ENCODE results near the gene PCNX1.

PCNX1 gene

DNA sequence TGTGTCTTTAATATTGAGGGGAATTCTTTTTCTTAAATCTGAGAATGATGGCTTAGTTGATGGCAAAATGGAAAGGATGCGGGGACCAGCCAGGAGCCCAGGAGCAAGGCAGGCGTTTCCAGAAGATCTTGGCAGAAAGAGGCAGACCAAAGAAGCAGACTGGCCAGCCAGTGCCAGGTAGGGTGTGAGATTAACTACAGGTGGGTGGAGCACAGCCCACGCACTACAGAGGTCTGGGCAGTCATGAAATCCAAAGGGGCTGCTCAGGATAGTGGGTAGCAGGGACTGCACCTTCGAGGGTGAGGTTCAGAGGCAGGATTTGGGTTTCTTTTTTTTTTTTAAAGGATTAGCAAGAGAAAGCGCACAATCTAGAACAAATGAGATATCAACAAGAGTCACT is 17.7 kb upstream of the PCNX1 start:
- no peaks in the 10 kb centered on the region for H3K36me3 ChIP-seq (ENCODE audit: insufficient read depth, low read length)
- H3K79me2 ChIP-seq (ENCODE audit: control insufficient read depth, insufficient read depth, low read length, unreplicated experiment), result no peaks in the 10 kb centered on the region
- no peaks in the 10 kb centered on the region for H3K27me3 ChIP-seq (ENCODE audit: insufficient read depth, low read length)
- H2AFZ ChIP-seq (ENCODE audit: low read length, unreplicated experiment), result no peak overlapping the region
- H3K4me1 ChIP-seq (ENCODE audit: control insufficient read depth, insufficient read depth, low read length, unreplicated experiment), result peaks cover 49% of the 10 kb centered on the region
- H3K4me3 ChIP-seq (ENCODE audit: low read depth, low read length), result no peak overlapping the region
- H3K27ac ChIP-seq (ENCODE audit: low read depth, low read length), result peak overlapping the region; percentile 93

DNA sequence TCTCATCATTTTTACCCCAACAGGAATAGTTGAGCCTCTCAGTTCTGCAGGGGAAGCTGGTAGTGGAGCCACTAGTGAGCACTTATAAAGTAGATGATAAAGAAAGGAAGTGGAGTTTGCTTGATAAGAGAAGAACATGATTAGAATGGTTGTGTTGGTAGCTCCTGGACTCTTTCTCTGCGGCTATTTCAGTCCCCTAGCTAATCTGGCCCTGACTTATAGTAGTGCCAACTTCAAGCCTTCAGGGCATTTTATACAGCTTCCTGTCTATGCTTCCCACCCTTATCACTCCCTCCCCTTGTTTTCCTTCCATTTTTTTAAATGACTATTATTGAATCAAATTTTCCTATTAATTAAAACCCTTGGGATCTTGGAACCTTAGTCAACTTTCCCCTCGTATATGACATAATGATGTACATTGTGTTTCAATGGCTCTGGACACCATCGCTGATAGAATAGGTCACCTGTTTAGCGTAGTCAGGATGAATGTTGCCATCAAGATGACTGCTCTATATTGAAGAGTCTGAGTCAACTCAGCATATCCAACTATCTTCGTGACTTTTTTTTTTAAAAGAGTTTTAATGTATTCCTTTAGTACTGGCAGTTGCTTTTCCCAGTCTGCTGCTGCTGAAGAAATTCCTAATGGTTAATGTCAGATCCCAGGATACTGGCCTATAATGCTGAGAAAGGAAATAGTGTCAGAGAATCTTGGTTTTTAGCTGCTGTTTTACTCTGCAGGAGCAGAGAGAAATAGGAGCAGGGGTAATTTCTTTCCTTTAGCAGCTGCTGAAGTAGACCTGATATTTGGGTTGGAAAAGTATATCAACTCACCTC is 16.2 kb upstream of the PCNX1 start:
- Histone ChIP-seq H3K27me3 (ENCODE audit: insufficient read depth, low read length) (no peaks in the 10 kb centered on the region), H3K36me3 (ENCODE audit: insufficient read depth, low read length) (no peaks in the 10 kb centered on the region), H3K4me1 (ENCODE audit: control insufficient read depth, insufficient read depth, low read length, unreplicated experiment) (peaks cover 35% of the 10 kb centered on the region), H2AFZ (ENCODE audit: low read length, unreplicated experiment) (no peak overlapping the region), H3K4me3 (ENCODE audit: low read depth, low read length) (no peak overlapping the region), H3K79me2 (ENCODE audit: control insufficient read depth, insufficient read depth, low read length, unreplicated experiment) (no peaks in the 10 kb centered on the region), H3K27ac (ENCODE audit: low read depth, low read length) (no peak overlapping the region)

DNA sequence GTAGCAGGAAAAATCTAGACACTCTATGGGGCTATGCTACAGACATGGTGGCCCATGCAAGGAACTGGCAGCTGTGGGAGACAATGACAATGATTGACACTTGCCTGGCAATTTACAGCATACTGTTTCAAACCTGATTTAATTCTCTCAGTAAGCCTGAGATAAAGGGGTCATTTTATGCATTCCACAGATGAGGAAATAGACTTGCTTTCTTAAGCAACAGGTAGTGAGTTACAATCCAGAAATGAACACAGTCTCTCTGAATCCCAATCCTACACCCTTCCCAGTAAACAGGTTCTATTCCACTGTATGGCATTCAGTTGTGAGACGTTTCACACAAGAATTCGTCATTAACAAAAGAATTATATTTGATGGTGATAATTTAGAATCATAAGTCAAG is 15.5 kb upstream of the PCNX1 start:
- H3K4me1 ChIP-seq (ENCODE audit: control insufficient read depth, insufficient read depth, low read length, unreplicated experiment), result peaks cover 28% of the 10 kb centered on the region
- H3K27me3 ChIP-seq (ENCODE audit: insufficient read depth, low read length), result no peaks in the 10 kb centered on the region
- H3K79me2 ChIP-seq (ENCODE audit: control insufficient read depth, insufficient read depth, low read length, unreplicated experiment), result no peaks in the 10 kb centered on the region
- H3K27ac ChIP-seq (ENCODE audit: low read depth, low read length), result no peak overlapping the region
- no peak overlapping the region for H2AFZ ChIP-seq (ENCODE audit: low read length, unreplicated experiment)
- no peaks in the 10 kb centered on the region for H3K36me3 ChIP-seq (ENCODE audit: insufficient read depth, low read length)
- H3K4me3 ChIP-seq (ENCODE audit: low read depth, low read length), result no peak overlapping the region

DNA sequence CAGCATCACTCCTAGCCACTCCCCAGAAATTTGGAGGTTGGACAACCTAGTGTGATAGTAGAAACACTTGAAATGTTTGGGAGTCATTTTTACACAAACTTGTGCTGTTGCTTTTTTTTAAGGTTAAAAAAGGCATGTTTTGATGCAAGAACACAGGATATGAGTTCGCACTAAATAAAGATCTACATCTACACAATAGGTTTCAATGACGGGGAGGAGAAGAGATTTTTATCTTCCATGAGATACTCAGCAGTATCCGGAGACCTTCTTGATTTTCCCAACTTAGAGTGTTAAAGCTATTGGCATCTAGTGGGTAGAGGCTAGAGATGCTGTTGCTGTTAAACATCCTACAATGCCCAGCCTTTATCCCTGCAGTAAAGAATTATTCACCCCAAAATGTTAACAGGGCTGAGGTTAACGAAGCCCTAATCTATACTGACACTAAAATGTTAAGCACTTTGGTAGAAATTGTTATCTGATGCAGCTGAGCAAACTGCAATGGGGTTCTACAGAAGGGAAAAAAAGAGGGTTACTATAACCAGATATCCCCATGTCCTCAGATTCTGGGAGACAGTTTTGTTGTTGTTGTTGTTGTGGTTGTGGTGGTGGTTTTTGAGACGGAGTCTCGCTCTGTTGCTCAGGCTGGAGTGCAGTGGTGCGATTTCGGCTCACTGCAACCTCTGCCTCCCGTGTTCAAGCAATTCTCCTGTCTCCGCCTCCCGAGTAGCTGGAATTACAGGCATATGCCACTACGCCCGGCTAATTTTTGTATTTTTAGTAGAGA is 14.0 kb upstream of the PCNX1 start:
- Histone ChIP-seq H3K36me3 (ENCODE audit: insufficient read depth, low read length) (no peaks in the 10 kb centered on the region), H3K4me1 (ENCODE audit: control insufficient read depth, insufficient read depth, low read length, unreplicated experiment) (peaks cover 20% of the 10 kb centered on the region), H3K27ac (ENCODE audit: low read depth, low read length) (no peak overlapping the region), H2AFZ (ENCODE audit: low read length, unreplicated experiment) (no peak overlapping the region), H3K4me3 (ENCODE audit: low read depth, low read length) (no peak overlapping the region), H3K27me3 (ENCODE audit: insufficient read depth, low read length) (no peaks in the 10 kb centered on the region), H3K79me2 (ENCODE audit: control insufficient read depth, insufficient read depth, low read length, unreplicated experiment) (no peaks in the 10 kb centered on the region)

DNA sequence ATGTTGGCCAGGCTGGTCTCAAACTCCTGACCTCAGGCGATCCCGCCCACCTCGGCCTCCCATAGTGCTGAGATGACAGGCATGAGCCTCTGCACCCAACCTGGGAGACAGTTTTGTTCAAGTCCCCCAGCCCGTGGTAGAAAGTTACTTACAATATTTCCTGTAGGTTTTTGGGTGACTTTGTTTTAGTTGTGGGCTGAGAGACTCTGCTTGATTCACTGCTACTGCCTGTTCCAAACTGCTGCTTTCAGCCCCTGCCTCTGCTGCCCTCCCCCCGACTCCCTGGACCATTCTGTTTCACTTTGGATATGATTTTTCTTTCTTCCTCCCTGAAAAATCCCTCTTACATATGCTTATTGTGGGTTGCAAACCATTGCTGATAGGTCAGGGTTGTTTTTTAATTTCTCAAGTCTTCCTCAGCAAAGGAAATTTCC is 13.4 kb upstream of the PCNX1 start:
- H3K4me3 ChIP-seq (ENCODE audit: low read depth, low read length), result no peak overlapping the region
- no peak overlapping the region for H2AFZ ChIP-seq (ENCODE audit: low read length, unreplicated experiment)
- H3K36me3 ChIP-seq (ENCODE audit: insufficient read depth, low read length), result no peaks in the 10 kb centered on the region
- H3K27me3 ChIP-seq (ENCODE audit: insufficient read depth, low read length), result no peaks in the 10 kb centered on the region
- H3K79me2 ChIP-seq (ENCODE audit: control insufficient read depth, insufficient read depth, low read length, unreplicated experiment), result no peaks in the 10 kb centered on the region
- no peak overlapping the region for H3K27ac ChIP-seq (ENCODE audit: low read depth, low read length)
- peaks cover 17% of the 10 kb centered on the region for H3K4me1 ChIP-seq (ENCODE audit: control insufficient read depth, insufficient read depth, low read length, unreplicated experiment)

DNA sequence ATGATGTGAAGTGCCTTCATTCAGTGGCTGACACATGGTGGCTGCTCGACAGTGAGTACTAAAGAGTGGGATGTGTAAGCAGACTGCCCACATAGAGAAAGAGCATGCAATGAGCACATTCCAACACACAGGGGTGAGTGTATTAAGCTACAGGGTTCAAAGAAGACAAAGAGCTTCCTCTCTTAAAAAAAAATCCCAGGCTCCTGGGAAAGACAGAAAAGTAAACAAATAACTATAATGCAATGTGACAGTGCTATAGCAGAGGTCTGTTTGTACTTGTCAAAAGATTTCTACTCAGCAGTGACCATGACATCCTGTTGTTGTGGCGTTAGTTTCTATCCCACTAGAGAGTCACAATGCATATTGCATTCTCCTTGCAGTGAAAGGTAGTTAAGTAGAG is 12.4 kb upstream of the PCNX1 start:
- Histone ChIP-seq H2AFZ (ENCODE audit: low read length, unreplicated experiment) (no peak overlapping the region), H3K27ac (ENCODE audit: low read depth, low read length) (no peak overlapping the region), H3K4me1 (ENCODE audit: control insufficient read depth, insufficient read depth, low read length, unreplicated experiment) (peaks cover 9% of the 10 kb centered on the region), H3K27me3 (ENCODE audit: insufficient read depth, low read length) (no peaks in the 10 kb centered on the region), H3K4me3 (ENCODE audit: low read depth, low read length) (no peak overlapping the region), H3K79me2 (ENCODE audit: control insufficient read depth, insufficient read depth, low read length, unreplicated experiment) (no peaks in the 10 kb centered on the region), H3K36me3 (ENCODE audit: insufficient read depth, low read length) (no peaks in the 10 kb centered on the region)

DNA sequence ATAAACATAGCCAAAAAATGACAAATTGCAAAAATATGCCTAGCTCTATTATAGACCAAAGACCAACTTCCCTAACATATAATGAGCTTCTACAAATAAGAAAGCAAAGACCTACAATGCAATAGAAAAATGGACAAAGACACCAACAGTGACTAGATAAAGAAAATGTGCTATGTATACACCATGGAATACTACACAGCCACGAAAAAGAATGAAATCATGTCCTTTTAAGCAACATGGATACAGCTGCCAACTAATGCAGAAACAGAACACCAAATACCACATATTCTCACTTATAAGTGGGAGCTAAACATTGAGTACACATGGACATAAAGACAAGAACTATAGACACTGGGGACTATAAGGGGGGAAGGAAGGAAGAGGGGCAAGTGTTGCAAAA is 10.9 kb upstream of the PCNX1 start:
- Histone ChIP-seq H2AFZ (ENCODE audit: low read length, unreplicated experiment) (no peak overlapping the region), H3K36me3 (ENCODE audit: insufficient read depth, low read length) (no peaks in the 10 kb centered on the region), H3K79me2 (ENCODE audit: control insufficient read depth, insufficient read depth, low read length, unreplicated experiment) (no peaks in the 10 kb centered on the region), H3K4me1 (ENCODE audit: control insufficient read depth, insufficient read depth, low read length, unreplicated experiment) (peaks cover 10% of the 10 kb centered on the region), H3K27ac (ENCODE audit: low read depth, low read length) (no peak overlapping the region), H3K27me3 (ENCODE audit: insufficient read depth, low read length) (no peaks in the 10 kb centered on the region), H3K4me3 (ENCODE audit: low read depth, low read length) (no peak overlapping the region)

DNA sequence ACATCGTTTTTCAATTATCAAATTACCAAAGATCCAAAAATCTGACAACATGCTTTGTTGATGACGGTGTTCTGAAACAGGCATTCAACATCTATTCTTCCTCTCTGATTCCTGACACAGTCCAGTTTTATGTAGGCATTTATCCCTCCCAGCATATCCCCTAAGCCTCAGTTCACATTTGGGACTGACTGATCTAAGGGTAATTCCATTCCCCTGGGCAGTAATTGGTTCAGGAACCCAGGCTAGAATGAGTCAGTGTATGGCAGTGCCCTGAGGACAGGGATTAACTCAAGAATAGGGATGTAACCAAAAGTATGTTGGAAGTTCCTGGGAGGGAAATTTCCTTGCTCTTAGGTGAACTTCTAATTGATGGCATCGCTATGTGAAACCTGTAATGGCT is 10.3 kb upstream of the PCNX1 start:
- Histone ChIP-seq H3K4me1 (ENCODE audit: control insufficient read depth, insufficient read depth, low read length, unreplicated experiment) (peaks cover 14% of the 10 kb centered on the region), H3K36me3 (ENCODE audit: insufficient read depth, low read length) (no peaks in the 10 kb centered on the region), H3K27me3 (ENCODE audit: insufficient read depth, low read length) (no peaks in the 10 kb centered on the region), H3K79me2 (ENCODE audit: control insufficient read depth, insufficient read depth, low read length, unreplicated experiment) (no peaks in the 10 kb centered on the region), H3K4me3 (ENCODE audit: low read depth, low read length) (no peak overlapping the region), H2AFZ (ENCODE audit: low read length, unreplicated experiment) (no peak overlapping the region), H3K27ac (ENCODE audit: low read depth, low read length) (no peak overlapping the region)

DNA sequence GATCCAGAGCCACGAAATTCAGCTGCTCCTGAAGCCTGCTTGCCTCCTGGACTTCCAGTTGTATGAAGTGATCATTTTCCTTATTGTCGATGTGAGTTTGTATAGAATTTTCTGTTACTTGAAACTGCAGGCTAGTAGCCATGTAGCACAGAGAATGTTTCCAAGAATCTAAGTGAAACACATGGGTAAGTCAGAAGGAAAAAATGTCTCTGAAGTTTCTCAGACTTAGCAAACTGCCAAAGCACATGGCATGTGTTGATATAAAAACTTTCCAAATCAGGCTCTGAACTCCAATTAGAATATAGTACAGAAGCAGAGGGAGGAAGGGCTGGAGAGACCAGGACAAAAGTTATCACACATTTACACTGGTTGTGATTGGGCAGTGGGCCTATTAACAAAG is 9.8 kb upstream of the PCNX1 start:
- H3K36me3 ChIP-seq (ENCODE audit: insufficient read depth, low read length), result no peaks in the 10 kb centered on the region
- no peaks in the 10 kb centered on the region for H3K27me3 ChIP-seq (ENCODE audit: insufficient read depth, low read length)
- no peak overlapping the region for H3K27ac ChIP-seq (ENCODE audit: low read depth, low read length)
- no peaks in the 10 kb centered on the region for H3K79me2 ChIP-seq (ENCODE audit: control insufficient read depth, insufficient read depth, low read length, unreplicated experiment)
- peaks cover 14% of the 10 kb centered on the region for H3K4me1 ChIP-seq (ENCODE audit: control insufficient read depth, insufficient read depth, low read length, unreplicated experiment)
- no peak overlapping the region for H2AFZ ChIP-seq (ENCODE audit: low read length, unreplicated experiment)
- H3K4me3 ChIP-seq (ENCODE audit: low read depth, low read length), result no peak overlapping the region

DNA sequence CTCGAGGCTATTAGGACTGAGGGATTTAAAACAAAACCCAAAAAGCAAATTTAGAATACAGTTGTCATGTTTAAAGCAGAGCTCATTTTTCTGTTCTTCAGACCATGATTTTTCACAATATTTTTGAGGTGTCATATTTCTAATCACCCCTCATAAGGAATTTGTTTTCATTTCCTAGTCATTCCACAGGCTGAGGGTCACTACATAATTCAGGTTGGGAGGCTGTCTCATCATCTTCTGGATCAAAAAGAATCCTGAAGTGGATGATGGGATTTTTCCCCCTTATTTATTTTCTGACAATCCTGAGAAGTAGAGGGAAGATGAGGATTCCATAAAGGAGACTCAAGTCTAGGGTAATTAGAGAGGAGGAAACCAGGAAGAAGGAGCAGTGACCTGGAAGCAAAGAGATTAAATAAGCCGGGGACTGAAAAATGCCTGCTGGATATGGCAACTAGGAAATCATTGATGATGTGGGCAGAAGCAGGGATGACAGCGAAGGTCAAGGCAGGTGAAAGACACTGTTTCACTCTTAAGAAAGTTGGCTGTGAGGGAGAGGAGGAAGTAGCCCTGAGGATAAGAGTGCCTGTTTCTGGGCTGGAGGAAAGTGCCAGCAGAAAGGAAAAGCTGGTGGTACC is 9.0 kb upstream of the PCNX1 start:
- no peak overlapping the region for H3K4me3 ChIP-seq (ENCODE audit: low read depth, low read length)
- H2AFZ ChIP-seq (ENCODE audit: low read length, unreplicated experiment), result no peak overlapping the region
- no peaks in the 10 kb centered on the region for H3K27me3 ChIP-seq (ENCODE audit: insufficient read depth, low read length)
- peaks cover 14% of the 10 kb centered on the region for H3K4me1 ChIP-seq (ENCODE audit: control insufficient read depth, insufficient read depth, low read length, unreplicated experiment)
- no peaks in the 10 kb centered on the region for H3K36me3 ChIP-seq (ENCODE audit: insufficient read depth, low read length)
- H3K79me2 ChIP-seq (ENCODE audit: control insufficient read depth, insufficient read depth, low read length, unreplicated experiment), result no peaks in the 10 kb centered on the region
- no peak overlapping the region for H3K27ac ChIP-seq (ENCODE audit: low read depth, low read length)
